ENCODE results near the gene OPRM1.

OPRM1 gene

GRCh38 chr6:154122195-154122925 lies 83.3 kb downstream of the OPRM1 start:
- H3K4me3 ChIP-seq (ENCODE audit: low read depth, low read length), result no peak overlapping the region
- TF ChIP-seq, protein P1, sequence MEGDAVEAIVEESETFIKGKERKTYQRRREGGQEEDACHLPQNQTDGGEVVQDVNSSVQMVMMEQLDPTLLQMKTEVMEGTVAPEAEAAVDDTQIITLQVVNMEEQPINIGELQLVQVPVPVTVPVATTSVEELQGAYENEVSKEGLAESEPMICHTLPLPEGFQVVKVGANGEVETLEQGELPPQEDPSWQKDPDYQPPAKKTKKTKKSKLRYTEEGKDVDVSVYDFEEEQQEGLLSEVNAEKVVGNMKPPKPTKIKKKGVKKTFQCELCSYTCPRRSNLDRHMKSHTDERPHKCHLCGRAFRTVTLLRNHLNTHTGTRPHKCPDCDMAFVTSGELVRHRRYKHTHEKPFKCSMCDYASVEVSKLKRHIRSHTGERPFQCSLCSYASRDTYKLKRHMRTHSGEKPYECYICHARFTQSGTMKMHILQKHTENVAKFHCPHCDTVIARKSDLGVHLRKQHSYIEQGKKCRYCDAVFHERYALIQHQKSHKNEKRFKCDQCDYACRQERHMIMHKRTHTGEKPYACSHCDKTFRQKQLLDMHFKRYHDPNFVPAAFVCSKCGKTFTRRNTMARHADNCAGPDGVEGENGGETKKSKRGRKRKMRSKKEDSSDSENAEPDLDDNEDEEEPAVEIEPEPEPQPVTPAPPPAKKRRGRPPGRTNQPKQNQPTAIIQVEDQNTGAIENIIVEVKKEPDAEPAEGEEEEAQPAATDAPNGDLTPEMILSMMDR (conservative IDR thresholded peaks at IDR 0.05; ENCODE audit: low read depth, low read length), result no peak

DNA sequence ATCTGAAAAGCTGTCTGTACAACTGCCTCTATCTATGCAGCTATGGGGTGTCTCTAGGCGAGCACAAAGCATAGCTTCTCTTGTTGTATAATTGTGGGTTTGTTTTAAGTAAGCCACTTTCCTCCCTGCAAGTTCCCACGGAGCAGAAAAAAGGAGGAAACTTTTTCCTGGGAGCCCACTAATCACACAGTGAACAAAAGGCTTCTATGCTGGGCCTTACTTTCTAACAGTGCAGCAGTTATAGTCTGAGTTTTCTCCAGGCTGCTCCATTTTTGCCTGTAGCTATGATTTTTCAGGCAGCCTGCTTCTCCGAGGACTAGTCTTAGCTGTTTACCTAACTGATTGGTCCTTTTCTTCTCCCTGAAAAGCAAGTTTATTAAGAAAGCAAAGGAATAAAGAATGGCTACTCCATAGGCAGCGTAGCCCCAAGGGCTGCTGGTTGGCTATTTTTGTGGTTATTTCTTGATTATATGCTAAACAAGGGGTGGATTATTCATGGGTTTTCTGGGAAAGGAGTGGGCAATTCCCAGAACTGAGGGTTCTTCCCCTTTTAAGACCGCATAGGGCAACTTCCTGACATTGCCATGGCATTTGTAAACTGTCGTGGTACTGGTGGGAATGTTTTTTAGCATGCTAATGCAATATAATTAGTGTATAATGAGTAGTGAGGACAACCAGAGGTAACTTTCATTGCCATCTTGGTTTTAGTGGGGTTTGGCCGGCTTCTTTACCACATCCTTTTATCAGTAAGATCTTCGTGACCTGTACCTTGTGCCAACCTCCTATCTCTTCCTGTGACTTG lies 84.3 kb downstream of the OPRM1 start:
- no peak overlapping the region for H3K4me3 ChIP-seq (ENCODE audit: low read depth, low read length)
- DNase-seq (ENCODE audit: low read depth), result no peak
- TF ChIP-seq, protein P1 (conservative IDR thresholded peaks at IDR 0.05; ENCODE audit: low read depth, low read length), result no peak

More at GRCh38 chr6:154122195-154122925, 83.3 kb downstream of the OPRM1 start:
- peak; percentile 14 for DNase-seq (ENCODE audit: low read depth)

- no peak overlapping the region for H3K4me3 ChIP-seq (ENCODE audit: low read depth, low read length)
- DNase-seq (ENCODE audit: low read depth), result no peak
- TF ChIP-seq, protein P1 (conservative IDR thresholded peaks at IDR 0.05; ENCODE audit: low read depth, low read length), result no peak
Measured at GRCh38 chr6:154125421-154125820, 86.4 kb downstream of the OPRM1 start.

GRCh38 chr6:154127657-154128056 lies 88.6 kb downstream of the OPRM1 start:
- peak; percentile 6 for DNase-seq (ENCODE audit: low read depth)
- H3K4me3 ChIP-seq (ENCODE audit: low read depth, low read length), result no peak overlapping the region
- TF ChIP-seq, protein P1 (conservative IDR thresholded peaks at IDR 0.05; ENCODE audit: low read depth, low read length), result no peak

DNA sequence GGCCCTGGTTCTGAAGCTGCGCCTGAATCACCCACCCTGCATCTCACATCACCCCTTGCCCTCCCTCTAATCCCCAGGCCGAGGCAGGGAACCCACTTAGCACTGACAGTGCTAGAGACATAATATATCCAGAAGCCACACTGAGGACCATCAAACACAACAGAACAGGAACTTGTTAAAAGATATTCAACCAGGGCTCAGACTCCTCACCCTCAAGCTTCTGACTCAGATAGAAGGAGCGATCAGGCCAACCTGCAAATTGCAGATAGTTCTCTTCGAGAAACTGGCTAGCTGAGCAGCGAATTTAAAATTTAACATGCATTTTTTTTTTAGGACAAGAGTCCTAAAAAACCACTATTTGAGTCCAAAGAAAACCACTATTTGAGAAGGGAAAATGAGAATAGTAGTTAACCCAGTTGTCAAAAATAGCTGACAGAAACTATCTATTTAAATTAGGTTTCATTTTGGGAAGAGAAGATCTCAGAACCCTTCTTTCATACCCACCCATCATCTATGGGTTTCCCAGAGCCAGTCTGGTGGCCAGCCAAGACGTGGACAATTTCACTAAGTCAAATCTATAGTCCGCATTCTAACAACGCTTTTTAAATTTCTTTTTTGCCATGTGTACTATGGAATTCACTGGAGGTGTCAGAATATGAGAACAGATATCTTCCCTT lies 95.6 kb downstream of the OPRM1 start:
- H3K4me3 ChIP-seq (ENCODE audit: low read depth, low read length), result no peak overlapping the region
- no peak for DNase-seq (ENCODE audit: low read depth)
- TF ChIP-seq, protein P1 (conservative IDR thresholded peaks at IDR 0.05; ENCODE audit: low read depth, low read length), result no peak

DNA sequence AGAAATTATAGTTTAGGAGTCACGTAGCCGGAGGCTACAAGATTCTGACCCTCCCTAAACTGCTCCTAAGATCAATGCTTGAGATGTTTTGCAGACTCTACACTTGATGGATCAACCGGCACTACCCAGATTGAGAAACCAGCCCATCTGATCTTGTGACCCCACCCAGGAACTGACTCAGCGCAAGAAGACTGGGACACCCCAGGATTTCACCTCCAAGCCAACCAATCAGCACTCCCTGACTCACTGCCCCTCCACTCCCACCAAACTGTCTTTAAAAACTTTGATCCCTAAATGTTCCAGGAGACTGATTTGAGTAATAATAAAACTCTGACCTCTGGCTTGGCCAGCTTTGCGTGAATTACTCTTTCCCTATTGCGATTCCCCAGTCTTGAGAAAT lies 99.8 kb downstream of the OPRM1 start:
- TF ChIP-seq, protein P1 (conservative IDR thresholded peaks at IDR 0.05; ENCODE audit: low read depth, low read length), result no peak
- DNase-seq (ENCODE audit: low read depth), result peak; percentile 4
- H3K4me3 ChIP-seq (ENCODE audit: low read depth, low read length), result no peak overlapping the region
